Smooth muscle cell of the umbilical artery (primary cell): ENCODE results near the gene ZNF232. TPM values are rescaled to one million over a fixed set of nuclear protein-coding genes. Genes with fewer than 3 reads are reported as not detected.

Experiments used
- total RNA-seq: library from RNA; depleted of rRNA; stranded (reverse); fragments of >200 nt; gene quantifications from 2 replicates; pipeline ENCODE4 v1.2.3, GENCODE V29; 2014

Gene ZNF232
- 4.1 and 5.3 TPM in 2 replicates for total RNA-seq

GRCh38 chr17:5111402-5112204 lies at the start of gene ZNF232:
Gene ZNF232 (minus strand): TSS chr17:5111878. CDS start chr17:5111822, 56 bp downstream.

GRCh38 chr17:5115673-5116651 lies 4.3 kb upstream of the ZNF232 start, which contains the start of gene USP6:
Gene USP6 (plus strand): TSS chr17:5116032. CDS start chr17:5130368, 14,336 bp downstream.

GRCh38 chr17:5078106-5079028 lies 33.3 kb downstream of the ZNF232 start, which contains the start of gene ZFP3:
Gene ZFP3 (plus strand): TSS chr17:5078467. CDS start chr17:5091505, 13,038 bp downstream.

Other genes with a start within 250 kb of the ZNF232 start
- 6.8 and 7.8 TPM in 2 replicates for gene C17orf107, start 212.3 kb downstream of the ZNF232 start, total RNA-seq
- gene CHRNE, start 208.8 kb downstream of the ZNF232 start, total RNA-seq, result 0.23 and 0.30 TPM in 2 replicates
- not detected in 2 replicates for gene GP1BA, start 179.6 kb downstream of the ZNF232 start, total RNA-seq
- 54.8 and 63.0 TPM in 2 replicates for gene SLC25A11, start 171.8 kb downstream of the ZNF232 start, total RNA-seq
- gene RNF167, start 171.6 kb downstream of the ZNF232 start, total RNA-seq, result 16.9 and 20.9 TPM in 2 replicates
- gene PFN1, start 163.3 kb downstream of the ZNF232 start, total RNA-seq, result 673 and 683 TPM in 2 replicates
- 4.9 and 5.0 TPM in 2 replicates for gene ENO3, start 160.8 kb downstream of the ZNF232 start, total RNA-seq
- gene SPAG7, start 144.1 kb downstream of the ZNF232 start, total RNA-seq, result 45.8 and 52.9 TPM in 2 replicates
- gene CAMTA2, start 124.2 kb downstream of the ZNF232 start, total RNA-seq, result 7.1 and 13.0 TPM in 2 replicates
- 0.18 TPM in 1 of 2 replicates, not detected in the other for gene INCA1, start 114.4 kb downstream of the ZNF232 start, total RNA-seq
- 43.9 and 82.4 TPM in 2 replicates for gene KIF1C, start 113.9 kb downstream of the ZNF232 start, total RNA-seq
- gene SLC52A1, start 76.5 kb downstream of the ZNF232 start, total RNA-seq, result under 0.01 TPM in 1 of 2 replicates, not detected in the other
- 1.2 TPM in 2 replicates for gene ZFP3, start 33.4 kb downstream of the ZNF232 start, total RNA-seq
- gene USP6, start 4.2 kb upstream of the ZNF232 start, total RNA-seq, result under 0.01 and 0.05 TPM in 2 replicates
- 7.8 and 8.3 TPM in 2 replicates for gene ZNF594, start 80.0 kb upstream of the ZNF232 start, total RNA-seq
- gene SCIMP, start 123.0 kb upstream of the ZNF232 start, total RNA-seq, result not detected in 2 replicates
- 55.2 and 70.9 TPM in 2 replicates for gene RABEP1, start 170.4 kb upstream of the ZNF232 start, total RNA-seq